Activated CD4-positive, alpha-beta T cell treated with anti-CD3 and anti-CD28 coated beads for 4 hours (primary cell): Measurements from ENCODE around the gene OR5B21.

Experiments used
- DNase-seq, 2 donors: peaks; one replicate each; pipeline ENCODE4 v3.0.0-alpha.2; 2020

Gene OR5B21

DNA sequence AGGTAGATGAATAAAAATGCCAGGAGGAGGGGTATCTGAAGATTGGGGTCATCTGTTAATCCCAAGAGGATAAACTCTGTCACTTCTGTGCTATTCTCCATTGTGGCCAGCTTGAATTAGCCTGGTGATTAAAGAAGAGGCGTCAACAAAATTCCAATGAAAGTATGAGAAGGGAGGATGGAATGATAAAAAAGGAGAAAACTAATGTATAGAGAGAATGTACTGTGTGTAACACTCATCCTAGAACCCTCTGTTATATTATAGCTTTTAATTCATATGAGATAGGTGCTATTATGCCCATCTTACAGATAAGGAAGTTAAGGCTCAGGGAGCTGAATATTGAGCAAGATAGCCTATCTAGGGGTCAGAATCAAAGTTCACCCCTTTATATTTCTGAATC lies at the start of gene OR5B21:
TSS of gene OR5B21 (minus strand) at position 101 of the 400 bp plus-strand sequence. CDS start at position 101, 0 bp downstream.
- DNase-seq, result no peak

DNA sequence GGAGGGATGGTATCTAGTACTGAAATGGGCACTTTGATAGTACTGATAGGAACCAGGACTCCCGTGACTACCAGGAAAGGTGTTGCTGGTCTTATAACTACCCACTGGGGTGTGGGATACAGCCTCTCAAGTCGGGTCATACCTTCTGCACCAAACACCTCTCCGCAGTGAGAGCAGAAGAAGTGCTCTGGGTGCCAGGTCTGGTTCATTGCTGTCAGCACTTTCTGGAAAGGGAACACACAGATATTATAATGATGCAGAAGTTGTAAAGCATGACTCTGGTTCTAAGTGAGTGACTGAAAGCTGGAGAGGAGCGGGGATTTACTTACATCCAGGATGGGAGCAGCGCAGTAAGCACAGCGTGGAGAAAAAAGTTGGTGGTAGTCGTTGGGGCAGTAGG lies 41.7 kb upstream of the OR5B21 start:
- no peak for DNase-seq

DNA sequence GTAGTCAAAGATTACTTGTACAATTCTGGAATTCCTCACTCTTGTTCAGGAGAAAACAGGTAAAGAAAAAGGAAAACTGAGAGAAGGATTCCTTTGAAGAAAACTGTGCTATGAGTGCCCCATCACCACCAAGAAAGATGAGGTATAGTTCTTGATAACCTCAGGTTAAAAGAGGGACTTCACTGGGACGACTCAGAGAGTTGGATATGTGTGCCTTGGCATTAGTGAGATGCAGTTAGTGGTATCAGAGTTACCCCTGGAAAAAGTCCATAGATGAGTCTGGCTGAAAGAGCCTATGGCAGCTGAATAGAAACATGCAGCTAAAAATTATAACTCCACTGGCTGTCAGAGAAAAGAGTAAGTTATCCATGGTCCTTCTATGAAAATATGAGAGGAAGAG lies 38.9 kb upstream of the OR5B21 start:
- DNase-seq, result no peak

GRCh38 chr11:58531865-58532341 lies 24.0 kb upstream of the OR5B21 start:
- DNase-seq, result no peak

DNA sequence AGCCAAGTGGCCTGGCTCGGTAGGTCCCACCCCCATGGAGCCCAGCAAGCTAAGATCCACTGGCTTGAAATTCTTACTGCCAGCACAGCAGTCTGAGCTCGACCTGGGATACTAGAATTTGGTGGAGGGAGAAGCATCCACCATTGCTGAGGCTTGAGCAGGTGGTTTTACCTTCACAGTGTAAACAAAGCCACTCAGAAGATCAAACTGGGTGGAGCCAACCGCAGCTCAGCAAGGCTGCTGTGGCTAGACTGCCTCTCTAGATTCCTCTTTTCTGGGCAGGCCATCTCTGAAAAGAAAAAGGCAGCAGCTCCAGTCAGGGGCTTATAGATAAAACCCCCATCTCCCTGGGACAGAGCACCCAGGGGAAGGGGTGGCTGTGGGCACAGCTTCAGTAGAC lies 22.3 kb upstream of the OR5B21 start:
- DNase-seq, result no peak

DNA sequence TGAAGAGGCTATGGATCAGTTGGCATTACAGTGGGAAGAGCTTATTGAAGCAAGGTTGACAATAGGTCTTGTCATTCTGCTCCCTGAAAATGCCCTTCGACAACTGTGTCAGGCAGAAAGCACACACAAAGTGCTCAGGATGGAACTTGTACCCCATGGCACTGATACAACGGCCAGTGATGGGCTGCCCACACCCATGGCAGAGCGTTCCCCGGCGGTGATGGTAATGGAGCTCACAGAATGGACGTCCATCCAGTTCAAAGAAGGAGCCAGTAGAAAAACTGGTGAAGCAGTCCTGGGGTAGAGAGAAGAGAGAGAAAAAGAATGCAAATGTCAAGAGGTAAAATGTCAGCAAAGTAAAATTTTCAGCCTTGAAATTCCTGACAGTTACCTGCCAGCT lies 19.5 kb upstream of the OR5B21 start:
- no peak for DNase-seq

GRCh38 chr11:58526721-58527120 lies 18.8 kb upstream of the OR5B21 start:
- DNase-seq, result no peak

GRCh38 chr11:58525037-58525614 lies 17.2 kb upstream of the OR5B21 start:
- peak in 1 of 2 donors; percentile 9 for DNase-seq

DNA sequence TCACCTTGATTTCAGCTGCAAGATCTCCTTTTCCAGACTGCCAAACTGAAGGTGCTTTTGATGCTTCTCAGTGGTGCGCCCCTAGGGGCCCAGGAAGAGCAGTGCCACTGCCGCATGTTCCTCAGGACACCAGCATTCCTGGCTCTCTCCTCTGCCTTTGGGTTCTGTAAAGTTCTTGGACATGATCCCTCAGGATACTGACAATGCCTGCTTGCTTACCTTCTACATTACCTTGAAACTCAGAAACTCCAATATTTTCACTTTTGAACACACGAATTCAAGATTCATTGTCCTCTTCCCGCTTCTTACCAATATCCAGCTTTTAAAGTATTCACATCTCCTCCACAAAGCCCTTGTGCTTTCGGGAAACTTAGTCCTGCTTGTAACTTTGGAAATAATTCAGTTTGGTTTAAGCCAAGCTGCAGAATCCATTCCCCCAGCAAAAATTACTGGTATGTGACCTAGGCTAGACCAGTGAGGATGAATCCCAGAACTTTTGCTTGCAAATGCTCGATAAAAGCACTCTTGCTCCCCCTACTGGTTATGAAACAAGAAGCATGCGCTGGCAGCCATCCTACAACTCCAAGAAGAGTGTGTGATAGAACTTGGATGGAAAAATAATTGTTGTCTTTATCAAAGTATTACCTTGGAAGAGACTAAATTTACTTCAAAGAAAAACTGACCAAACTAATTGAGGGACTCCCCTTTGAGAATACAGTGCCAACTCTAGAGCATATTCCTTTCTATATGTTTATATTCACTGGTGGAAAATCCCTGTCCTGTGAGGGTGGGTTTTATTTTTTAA lies 16.5 kb upstream of the OR5B21 start:
- peak; percentile 38 to 45 for DNase-seq

- DNase-seq, result no peak
Measured at GRCh38 chr11:58513747-58514367, 6.0 kb upstream of the OR5B21 start.

DNA sequence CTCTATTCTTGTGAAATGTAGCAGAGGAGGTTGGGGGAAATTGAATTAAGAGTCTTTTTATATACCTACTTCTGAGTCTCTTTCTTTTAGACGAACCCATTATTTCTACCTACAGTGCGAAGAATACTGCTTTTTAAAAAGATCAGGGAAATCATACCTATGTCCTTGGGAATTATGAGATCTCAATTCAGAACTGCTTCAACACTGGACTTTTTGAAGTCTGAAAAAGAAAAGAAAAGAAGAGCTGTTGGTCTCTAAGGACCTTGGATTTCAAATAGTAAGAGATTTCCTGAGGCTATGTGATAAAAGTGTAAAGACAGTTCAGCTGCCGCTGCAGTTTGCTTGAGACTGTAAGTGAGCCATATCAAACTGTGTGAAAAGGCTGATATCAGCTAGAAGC lies 3.7 kb upstream of the OR5B21 start:
- no peak for DNase-seq

GRCh38 chr11:58509748-58510147 lies 1.8 kb upstream of the OR5B21 start:
- DNase-seq, result no peak

DNA sequence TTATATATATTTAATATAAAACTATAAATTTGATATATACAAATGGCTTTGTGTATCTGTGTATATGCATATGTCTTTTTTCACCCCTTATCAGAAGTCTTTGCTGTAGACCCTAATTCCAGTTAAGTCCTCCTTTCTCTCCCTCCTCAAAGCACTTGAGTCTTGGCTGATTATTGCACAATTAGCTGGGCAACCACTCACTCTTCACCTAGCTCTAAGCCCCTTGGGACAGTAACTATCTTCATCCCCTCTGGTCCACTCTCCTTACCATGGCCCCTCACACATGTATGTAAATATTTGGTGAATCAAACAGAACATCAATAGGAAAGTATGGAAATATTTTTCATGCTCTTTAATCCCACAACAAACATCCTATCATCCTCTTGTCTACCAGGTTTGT lies 909 bp upstream of the OR5B21 start:
- no peak for DNase-seq

DNA sequence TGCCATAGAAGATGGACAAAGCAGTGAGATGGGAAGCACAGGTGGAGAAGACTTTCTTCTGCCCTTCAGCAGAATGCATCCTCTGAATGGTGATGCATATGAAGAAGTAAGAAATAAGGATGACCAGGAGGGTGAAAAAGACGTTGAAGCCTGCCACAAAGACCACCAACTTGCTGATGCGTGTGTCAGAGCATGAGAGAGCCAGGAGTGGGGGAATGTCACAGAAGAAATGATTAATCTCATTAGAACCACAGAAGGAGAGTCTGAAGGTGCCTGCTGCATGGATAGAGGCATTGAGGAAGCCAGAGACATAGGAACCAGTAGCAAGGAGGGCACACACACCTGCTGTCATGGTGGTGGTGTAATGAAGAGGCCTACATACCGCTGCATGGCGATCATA lies 550 bp downstream of the OR5B21 start:
- no peak for DNase-seq

DNA sequence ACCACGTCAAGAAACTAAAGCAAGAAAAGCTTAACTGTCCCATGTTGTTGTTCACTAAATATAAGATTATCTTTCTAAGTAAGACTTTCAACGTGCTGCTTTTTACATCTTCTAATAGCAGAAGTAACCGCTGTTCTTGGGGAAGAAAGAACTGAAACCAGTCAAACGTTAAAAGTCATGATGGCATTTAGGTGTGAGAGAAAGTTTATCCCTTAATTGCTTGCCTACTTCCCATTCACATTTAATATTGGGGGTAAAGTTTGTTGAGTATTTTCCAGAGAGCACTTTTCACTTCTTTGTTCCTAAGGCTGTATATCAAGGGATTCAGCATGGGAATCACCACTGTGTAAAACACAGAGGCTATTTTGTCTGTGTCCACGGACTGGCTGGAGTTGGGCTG lies 970 bp downstream of the OR5B21 start:
- no peak for DNase-seq

DNA sequence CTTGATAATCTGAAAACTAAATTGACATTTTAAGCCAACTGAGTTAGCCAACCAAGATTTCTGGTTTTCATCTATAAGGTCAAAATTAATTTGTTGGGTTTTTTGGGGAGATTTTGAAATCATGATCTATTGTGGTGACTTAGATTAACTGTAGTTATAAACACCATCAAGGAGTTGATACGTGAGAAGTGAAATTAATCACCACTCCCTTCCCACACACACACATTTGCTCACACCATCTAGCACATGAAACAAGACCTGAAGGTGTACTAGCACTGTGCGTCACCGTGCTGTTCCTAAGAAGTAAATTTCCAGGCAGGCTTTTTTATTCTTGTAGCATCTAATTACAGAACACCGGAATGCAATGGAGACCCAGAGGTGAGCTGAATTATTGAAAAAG lies 2.1 kb downstream of the OR5B21 start:
- no peak for DNase-seq

GRCh38 chr11:58504232-58504631 lies 3.7 kb downstream of the OR5B21 start:
- no peak for DNase-seq

DNA sequence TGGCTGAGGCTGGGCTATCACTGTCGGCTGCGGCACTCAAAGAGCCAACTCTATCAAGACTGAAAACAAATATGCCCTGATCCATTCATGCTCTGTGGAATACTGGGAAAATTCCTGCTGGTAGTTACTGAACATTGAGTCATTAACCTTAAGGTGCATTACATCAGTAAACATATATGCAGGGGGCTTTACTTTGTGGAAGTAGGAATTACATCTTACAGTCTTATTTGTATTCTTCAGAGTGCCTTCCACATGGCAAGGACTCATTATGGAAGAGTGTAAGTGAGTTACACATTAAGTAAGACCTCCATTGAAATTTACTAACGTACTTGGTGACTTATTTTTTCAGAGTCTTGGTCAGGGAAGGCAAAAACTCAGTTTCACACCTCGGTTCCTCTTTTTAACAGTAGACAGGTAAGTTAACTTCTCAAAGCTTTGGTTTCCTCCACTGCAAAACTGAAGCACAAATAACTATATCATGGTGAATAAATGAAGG lies 4.5 kb downstream of the OR5B21 start:
- DNase-seq, result no peak

- DNase-seq, result no peak
Measured at GRCh38 chr11:58502004-58502403, 5.9 kb downstream of the OR5B21 start.

DNA sequence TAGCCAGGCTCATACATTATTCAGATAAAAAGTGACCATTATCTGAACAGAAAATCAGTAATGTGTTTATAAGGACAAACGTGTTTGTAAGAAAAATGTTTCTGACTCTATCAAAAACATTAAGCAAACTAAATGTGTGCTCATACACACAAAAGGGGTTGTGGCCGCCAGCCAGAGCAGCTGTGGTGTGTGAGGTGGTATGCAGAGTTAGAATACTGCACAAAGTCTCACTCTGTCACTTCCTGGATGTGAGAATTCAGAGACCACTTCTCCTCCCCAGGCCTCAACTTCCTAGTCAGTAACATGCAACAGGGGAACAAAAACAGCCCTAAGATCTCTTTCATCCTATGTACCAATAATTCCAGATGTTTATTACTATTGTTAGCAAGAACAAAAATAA lies 9.4 kb downstream of the OR5B21 start:
- no peak for DNase-seq

- DNase-seq, result no peak
Measured at GRCh38 chr11:58497951-58498350, 10.0 kb downstream of the OR5B21 start.

DNA sequence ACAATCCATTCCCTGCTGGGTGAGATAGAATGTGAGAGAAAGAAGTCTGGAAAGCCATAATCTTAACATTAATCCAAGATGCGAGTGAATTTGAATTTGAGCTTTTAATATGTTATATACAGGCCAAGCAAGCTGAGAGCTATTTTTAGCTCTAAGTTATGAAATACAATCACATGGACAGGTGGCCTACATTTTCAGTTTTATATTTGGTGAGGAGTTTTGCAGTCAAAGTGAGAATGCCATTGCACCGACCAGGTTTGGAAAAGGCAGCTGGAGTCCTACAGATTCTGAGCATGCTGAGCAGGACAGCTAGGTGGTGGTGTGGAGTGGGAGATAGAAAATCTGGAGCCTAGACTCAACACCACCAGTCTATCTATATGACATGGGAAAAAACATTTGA lies 12.0 kb downstream of the OR5B21 start:
- DNase-seq, result no peak

GRCh38 chr11:58494101-58494500 lies 13.8 kb downstream of the OR5B21 start:
- DNase-seq, result no peak

DNA sequence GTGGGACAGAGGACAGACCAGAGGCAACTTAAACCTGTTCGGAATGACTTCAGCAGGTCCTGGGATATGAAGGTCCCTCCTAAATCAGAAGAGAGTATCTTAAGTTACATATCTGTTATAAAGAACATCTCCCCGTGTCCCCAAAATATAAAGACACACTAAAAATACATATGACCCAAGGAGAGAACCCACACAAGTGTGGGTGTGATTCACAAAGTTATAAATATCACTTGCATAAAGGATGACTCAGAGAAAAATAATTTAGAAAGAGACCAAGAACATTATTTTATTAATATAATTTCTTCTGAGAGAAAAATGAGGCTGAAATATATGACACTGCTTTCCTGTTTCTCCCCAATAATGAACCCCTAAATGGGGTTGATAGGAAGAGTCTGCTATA lies 14.2 kb downstream of the OR5B21 start:
- DNase-seq, result no peak
